Esophagus squamous epithelium (tissue), 4 donors: ENCODE results near the gene TRPC5OS.

Source experiments
- POLR2A ChIP-seq, 4 donors: fragments of 450-650 bp; IDR thresholded peaks; one replicate each; pipeline ENCODE4 v1.6.1; 2017; ENCODE audit warnings: antibody characterized with exemption in 4 of 4, mild to moderate bottlenecking in 4 of 4, moderate library complexity in 3 of 4
- TF ChIP-seq, protein P1 (sequence below), 6 experiments: fragments of 450-650 bp in 4 of 6; fragments of 200-600 bp in 2 of 6; sonication (generic) in 2 of 6; IDR thresholded peaks; one replicate each; pipeline ENCODE4 v1.5.1; 2016 to 2019; ENCODE audit warnings: antibody characterized with exemption in 6 of 6, mild to moderate bottlenecking in 4 of 6, moderate library complexity in 4 of 6

DNA sequence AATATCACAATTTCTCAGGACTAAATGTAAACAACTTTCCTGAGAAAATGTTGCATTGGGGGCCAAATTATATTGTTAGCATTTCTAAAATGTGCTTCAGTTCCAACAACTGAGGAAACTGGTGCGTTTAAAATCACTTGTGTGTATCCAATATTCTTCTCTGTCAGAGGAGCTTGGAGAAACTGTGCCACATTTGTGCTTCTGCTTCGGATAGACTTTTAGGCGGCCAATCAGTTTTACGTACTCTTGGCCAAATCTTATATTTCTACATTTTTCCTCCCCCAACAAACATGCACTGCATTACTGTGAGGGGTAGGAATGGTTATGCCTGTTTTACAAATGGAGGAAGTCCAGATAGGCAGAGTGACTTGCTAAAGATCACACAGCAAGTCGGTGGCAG, 27.4 kb upstream of the TRPC5OS start:
- TF ChIP-seq POLR2A (IDR thresholded peaks at IDR 0.05) = no peak
- TF ChIP-seq, protein P1, sequence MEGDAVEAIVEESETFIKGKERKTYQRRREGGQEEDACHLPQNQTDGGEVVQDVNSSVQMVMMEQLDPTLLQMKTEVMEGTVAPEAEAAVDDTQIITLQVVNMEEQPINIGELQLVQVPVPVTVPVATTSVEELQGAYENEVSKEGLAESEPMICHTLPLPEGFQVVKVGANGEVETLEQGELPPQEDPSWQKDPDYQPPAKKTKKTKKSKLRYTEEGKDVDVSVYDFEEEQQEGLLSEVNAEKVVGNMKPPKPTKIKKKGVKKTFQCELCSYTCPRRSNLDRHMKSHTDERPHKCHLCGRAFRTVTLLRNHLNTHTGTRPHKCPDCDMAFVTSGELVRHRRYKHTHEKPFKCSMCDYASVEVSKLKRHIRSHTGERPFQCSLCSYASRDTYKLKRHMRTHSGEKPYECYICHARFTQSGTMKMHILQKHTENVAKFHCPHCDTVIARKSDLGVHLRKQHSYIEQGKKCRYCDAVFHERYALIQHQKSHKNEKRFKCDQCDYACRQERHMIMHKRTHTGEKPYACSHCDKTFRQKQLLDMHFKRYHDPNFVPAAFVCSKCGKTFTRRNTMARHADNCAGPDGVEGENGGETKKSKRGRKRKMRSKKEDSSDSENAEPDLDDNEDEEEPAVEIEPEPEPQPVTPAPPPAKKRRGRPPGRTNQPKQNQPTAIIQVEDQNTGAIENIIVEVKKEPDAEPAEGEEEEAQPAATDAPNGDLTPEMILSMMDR (IDR thresholded peaks at IDR 0.05) = no peak
